ENCODE measurements around the gene CHD3.

DNA sequence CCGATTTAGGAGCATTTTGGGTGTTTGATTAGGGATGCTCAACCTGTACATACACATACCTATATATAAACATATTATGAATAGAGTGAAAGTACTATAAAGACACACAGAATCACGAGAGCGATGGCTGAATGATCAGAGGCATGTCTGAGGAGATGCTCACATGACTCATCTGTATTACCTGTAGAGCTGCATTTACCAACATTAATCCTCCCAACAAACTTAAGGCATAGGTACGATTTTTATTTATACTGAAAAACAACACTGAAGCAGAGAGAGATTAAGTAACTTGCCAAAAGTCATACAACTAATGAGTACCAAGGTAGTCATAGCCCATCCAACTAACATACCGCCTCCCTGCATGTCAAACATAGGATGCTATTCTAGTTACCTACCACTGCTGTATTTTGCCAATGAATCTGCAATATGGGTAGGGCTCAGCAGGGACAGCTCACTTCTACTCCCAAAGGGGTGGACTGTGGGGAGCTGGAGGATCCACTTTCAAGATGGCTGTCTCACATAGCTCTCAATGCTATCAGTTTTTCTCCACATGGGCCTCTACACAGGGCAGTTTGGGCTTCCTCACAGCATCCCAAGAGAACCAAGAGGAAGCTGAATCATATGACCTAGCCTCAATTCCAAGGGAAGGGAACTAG is 23.5 kb upstream of the CHD3 start:
- TF ChIP-seq, protein P1, sequence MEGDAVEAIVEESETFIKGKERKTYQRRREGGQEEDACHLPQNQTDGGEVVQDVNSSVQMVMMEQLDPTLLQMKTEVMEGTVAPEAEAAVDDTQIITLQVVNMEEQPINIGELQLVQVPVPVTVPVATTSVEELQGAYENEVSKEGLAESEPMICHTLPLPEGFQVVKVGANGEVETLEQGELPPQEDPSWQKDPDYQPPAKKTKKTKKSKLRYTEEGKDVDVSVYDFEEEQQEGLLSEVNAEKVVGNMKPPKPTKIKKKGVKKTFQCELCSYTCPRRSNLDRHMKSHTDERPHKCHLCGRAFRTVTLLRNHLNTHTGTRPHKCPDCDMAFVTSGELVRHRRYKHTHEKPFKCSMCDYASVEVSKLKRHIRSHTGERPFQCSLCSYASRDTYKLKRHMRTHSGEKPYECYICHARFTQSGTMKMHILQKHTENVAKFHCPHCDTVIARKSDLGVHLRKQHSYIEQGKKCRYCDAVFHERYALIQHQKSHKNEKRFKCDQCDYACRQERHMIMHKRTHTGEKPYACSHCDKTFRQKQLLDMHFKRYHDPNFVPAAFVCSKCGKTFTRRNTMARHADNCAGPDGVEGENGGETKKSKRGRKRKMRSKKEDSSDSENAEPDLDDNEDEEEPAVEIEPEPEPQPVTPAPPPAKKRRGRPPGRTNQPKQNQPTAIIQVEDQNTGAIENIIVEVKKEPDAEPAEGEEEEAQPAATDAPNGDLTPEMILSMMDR (conservative IDR thresholded peaks at IDR 0.05; ENCODE audit: low read length) = no peak
- TF ChIP-seq EZH2phosphoT487 (IDR thresholded peaks at IDR 0.05; ENCODE audit: borderline replicate concordance) = no peak

All from Loucy (cell line).